ENCODE measurements around the gene HMGCS1. TPM values are rescaled to one million over a fixed set of nuclear protein-coding genes. Genes with fewer than 3 reads are reported as not detected.

HMGCS1 gene
- total RNA-seq = 100 to 1,000 TPM in 1 of 4 donors, 10 to 100 TPM in 2, 1 to 10 TPM in 1; 3.8 to 113 (median 25.4) TPM

GRCh38 chr5:43313035-43313853 lies at the start of gene HMGCS1:
Gene HMGCS1, minus strand, starts transcription at chr5:43313412. Its CDS starts 14,447 bp downstream, at chr5:43298965.
- Histone ChIP-seq H3K27ac (peak within 1 kb of the TSS; percentile 84 to 88), H3K36me3 (no peaks in the 10 kb centered on the region), H3K4me1 (peaks cover 0 to 11% of the 10 kb centered on the region in 2 donors), H3K4me3 (peak within 1 kb of the TSS; percentile 81 to 94), H3K27me3 (no peaks in the 10 kb centered on the region), H3K9me3 (no peaks in the 10 kb centered on the region)
- peak; percentile 98 for DNase-seq
- TF ChIP-seq, protein P1, sequence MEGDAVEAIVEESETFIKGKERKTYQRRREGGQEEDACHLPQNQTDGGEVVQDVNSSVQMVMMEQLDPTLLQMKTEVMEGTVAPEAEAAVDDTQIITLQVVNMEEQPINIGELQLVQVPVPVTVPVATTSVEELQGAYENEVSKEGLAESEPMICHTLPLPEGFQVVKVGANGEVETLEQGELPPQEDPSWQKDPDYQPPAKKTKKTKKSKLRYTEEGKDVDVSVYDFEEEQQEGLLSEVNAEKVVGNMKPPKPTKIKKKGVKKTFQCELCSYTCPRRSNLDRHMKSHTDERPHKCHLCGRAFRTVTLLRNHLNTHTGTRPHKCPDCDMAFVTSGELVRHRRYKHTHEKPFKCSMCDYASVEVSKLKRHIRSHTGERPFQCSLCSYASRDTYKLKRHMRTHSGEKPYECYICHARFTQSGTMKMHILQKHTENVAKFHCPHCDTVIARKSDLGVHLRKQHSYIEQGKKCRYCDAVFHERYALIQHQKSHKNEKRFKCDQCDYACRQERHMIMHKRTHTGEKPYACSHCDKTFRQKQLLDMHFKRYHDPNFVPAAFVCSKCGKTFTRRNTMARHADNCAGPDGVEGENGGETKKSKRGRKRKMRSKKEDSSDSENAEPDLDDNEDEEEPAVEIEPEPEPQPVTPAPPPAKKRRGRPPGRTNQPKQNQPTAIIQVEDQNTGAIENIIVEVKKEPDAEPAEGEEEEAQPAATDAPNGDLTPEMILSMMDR (IDR thresholded peaks at IDR 0.05) = no peak
- TF ChIP-seq POLR2A (IDR thresholded peaks at IDR 0.05) = peak; percentile 93 to 96
- intact Hi-C loops (cut with DNase I; ENCODE audit: low total_unique reads) = no loop called here

- TF ChIP-seq, protein P1 (IDR thresholded peaks at IDR 0.05) = no peak
- no peak for TF ChIP-seq POLR2A (IDR thresholded peaks at IDR 0.05)
- no peaks in the 10 kb centered on the region for H3K9me3 ChIP-seq
- no peaks in the 10 kb centered on the region for H3K36me3 ChIP-seq
- intact Hi-C loops (cut with DNase I; ENCODE audit: low total_unique reads) = no loop called here
- DNase-seq = no peak
- no peaks in the 10 kb centered on the region for H3K27me3 ChIP-seq
- H3K4me3 ChIP-seq = no peak overlapping the region
- no peaks in the 10 kb centered on the region for H3K4me1 ChIP-seq
- no peak overlapping the region for H3K27ac ChIP-seq
These were observed 45.5 kb upstream of the HMGCS1 start for GRCh38 chr5:43358726-43359125.

- no peak for TF ChIP-seq POLR2A (IDR thresholded peaks at IDR 0.05)
- TF ChIP-seq, protein P1 (IDR thresholded peaks at IDR 0.05) = no peak
- no peak for DNase-seq
- intact Hi-C loops (cut with DNase I; ENCODE audit: low total_unique reads) = no loop called here
- Histone ChIP-seq H3K9me3 (no peaks in the 10 kb centered on the region), H3K4me3 (no peak overlapping the region), H3K4me1 (no peaks in the 10 kb centered on the region), H3K36me3 (no peaks in the 10 kb centered on the region), H3K27me3 (no peaks in the 10 kb centered on the region), H3K27ac (no peak overlapping the region)
These were observed 45.1 kb upstream of the HMGCS1 start for GRCh38 chr5:43358301-43358700.

DNA sequence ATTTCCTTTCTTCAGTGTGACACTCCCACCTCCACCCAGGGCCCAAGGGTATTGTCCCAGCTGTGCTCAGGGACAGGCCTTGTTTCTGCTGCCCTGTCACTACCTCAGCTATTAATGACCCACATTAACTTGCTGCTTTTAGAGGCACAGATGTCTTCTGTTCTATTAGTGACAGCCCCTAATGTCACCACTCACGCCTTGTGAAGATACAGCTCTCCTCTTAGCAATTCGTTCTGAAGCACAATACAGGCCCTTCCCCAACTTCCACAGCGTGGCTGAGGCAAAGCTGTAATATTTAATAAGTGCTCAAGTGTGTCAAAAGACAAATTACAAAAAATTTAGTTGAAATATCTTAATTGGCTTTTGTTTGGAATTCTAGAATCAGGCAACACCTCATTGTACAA lies 44.7 kb upstream of the HMGCS1 start:
- Histone ChIP-seq H3K9me3 (no peaks in the 10 kb centered on the region), H3K36me3 (no peaks in the 10 kb centered on the region), H3K27ac (no peak overlapping the region), H3K27me3 (no peaks in the 10 kb centered on the region), H3K4me3 (no peak overlapping the region), H3K4me1 (no peaks in the 10 kb centered on the region)
- no peak for DNase-seq
- intact Hi-C loops (cut with DNase I; ENCODE audit: low total_unique reads) = no loop called here
- no peak for TF ChIP-seq POLR2A (IDR thresholded peaks at IDR 0.05)
- TF ChIP-seq, protein P1 (IDR thresholded peaks at IDR 0.05) = no peak

- TF ChIP-seq, protein P1 (IDR thresholded peaks at IDR 0.05) = no peak
- H3K9me3 ChIP-seq = no peaks in the 10 kb centered on the region
- H3K4me1 ChIP-seq = no peaks in the 10 kb centered on the region
- intact Hi-C loops (cut with DNase I; ENCODE audit: low total_unique reads) = no loop called here
- no peak overlapping the region for H3K27ac ChIP-seq
- H3K4me3 ChIP-seq = no peak overlapping the region
- DNase-seq = no peak
- no peaks in the 10 kb centered on the region for H3K27me3 ChIP-seq
- H3K36me3 ChIP-seq = no peaks in the 10 kb centered on the region
These were observed 43.9 kb upstream of the HMGCS1 start for GRCh38 chr5:43357067-43357466.

All from uterus (tissue), 4 donors.